Germinal center (tissue), 1 donor: ENCODE data around the gene NLRX1.
"Not testable (repeated sequence)": the region's sequence is repeated elsewhere in the genome, so short reads cannot be mapped to it uniquely, and the experiment has no call there.

Experiments
- DNase-seq: peaks from one replicate; pipeline ENCODE4 v3.0.0; 2012; ENCODE audit warnings: mixed read lengths, low spot score

Gene NLRX1, protein sequence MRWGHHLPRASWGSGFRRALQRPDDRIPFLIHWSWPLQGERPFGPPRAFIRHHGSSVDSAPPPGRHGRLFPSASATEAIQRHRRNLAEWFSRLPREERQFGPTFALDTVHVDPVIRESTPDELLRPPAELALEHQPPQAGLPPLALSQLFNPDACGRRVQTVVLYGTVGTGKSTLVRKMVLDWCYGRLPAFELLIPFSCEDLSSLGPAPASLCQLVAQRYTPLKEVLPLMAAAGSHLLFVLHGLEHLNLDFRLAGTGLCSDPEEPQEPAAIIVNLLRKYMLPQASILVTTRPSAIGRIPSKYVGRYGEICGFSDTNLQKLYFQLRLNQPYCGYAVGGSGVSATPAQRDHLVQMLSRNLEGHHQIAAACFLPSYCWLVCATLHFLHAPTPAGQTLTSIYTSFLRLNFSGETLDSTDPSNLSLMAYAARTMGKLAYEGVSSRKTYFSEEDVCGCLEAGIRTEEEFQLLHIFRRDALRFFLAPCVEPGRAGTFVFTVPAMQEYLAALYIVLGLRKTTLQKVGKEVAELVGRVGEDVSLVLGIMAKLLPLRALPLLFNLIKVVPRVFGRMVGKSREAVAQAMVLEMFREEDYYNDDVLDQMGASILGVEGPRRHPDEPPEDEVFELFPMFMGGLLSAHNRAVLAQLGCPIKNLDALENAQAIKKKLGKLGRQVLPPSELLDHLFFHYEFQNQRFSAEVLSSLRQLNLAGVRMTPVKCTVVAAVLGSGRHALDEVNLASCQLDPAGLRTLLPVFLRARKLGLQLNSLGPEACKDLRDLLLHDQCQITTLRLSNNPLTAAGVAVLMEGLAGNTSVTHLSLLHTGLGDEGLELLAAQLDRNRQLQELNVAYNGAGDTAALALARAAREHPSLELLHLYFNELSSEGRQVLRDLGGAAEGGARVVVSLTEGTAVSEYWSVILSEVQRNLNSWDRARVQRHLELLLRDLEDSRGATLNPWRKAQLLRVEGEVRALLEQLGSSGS

DNA sequence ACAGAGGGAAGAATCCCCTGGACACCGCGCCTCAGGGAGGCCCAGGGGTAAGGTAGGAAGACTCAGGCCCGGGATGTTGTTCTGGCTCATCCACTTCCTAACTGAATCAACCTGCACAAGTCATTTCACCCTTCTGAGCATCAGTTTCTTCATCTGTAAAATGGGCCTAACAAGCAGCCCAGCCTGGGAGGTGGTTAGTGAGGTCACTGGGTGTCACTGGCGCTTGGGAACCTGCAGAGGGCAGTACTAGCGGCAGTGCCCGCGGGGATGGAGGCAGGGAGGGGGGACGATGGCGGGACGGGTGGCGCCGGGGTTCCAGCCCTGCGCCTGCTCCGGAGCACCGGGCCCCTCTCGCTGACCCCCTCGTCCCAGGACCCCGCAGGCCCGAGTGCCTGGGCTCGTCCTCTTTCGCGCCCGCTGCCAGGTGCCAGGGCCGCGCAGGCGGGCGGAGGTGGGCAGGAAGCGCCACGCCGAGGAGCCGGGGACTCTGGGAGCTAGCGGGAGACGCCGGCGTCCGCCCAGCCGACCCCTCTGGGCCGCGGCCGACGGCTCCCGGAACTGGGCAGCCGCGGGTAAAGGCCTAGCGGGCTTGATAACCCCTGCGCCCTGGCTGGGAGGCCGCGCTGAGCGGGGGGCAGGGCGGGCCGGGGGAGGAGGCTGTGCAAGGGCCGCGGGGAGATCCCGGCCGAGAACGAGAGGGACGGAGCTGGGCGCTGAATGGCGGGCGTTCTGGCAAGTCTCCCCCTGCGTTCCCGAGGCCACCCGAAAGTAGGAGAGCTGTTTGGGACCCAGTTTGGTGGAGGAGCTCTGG is at the start of gene NLRX1:
TSS of gene NLRX1 (plus strand) at position 255 of the 811 bp plus-strand sequence. CDS start 2,679 bp downstream, outside the sequence.
- peak; percentile 93 for DNase-seq

DNA sequence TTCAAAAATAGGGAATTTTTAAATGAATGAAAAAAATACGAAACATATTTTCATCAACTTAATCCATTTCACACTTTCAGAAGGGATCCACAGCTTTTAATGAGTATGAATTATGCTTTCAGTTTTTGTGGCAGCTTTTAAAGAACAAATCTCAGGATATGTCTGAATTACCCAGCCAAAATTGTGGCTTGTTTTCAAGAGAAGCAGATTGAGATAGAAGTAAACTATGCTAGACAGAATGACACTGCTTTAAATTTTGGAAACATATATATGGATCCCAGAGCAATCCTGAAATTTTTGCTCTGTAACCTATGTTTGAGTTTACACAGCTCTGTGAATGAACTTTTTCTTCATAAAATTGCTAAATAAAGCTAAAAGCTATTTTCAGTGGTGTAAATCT is 49.6 kb upstream of the NLRX1 start:
- DNase-seq = no peak

DNA sequence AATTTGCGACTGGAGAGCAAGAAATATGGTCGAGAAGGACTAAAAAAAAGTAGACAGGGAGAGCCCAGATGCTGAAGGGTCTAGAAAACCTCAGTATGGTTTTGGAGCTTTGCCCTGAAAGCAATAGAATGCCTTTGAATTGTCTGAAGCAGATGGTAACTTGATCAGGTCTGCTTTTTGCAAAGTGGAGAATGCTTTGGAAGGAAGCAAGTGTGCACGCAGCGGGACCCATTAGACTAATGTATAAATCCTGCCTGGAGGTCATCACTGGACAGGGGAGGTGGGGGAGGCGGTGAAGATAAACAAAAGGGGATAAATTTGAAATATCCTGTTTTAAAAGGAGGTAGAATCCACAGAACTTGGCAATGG is 47.9 kb upstream of the NLRX1 start:
- no peak for DNase-seq

DNA sequence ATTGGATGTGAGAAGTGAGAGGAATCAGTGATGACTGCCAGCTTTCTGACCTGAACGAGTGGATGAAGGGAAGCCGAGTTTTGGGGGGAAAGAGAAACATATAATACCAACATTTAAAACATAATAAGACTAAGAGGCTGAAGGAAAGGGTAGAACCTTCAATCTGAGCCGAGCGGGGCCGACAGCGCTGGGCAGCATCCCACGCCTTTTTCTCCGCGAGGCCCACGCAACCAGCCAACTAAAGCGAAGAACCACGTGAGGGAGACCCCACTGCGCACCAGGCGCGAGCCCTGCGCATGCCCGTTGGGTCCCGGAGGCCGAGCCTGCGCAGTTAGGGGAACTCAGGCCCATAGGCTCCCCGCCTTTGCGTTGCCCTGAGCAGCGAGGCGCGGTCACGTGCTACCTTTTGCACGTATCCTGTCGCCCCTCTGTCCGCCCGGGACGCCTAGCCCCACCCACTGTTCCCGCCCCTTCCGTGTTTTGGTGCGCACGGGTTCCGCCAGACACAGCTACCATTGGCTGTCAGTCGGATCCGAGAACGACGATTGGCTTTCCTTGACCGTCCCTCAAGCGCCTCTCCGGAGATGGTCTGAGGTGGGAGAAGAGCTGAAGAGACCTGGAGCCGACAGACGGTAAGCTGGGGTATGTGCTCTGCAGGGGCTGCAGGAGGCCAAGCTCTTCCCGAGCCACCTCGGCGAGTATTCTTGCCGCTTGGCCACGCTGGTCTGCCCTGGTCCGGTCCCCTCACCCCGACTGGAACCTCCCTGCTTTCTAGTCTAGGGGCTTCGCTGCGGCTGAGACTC is 47.3 kb upstream of the NLRX1 start, which contains the start of gene HINFP:
TSS of gene HINFP (plus strand) at position 573 of the 803 bp plus-strand sequence. CDS start 5,365 bp downstream, outside the sequence.
- DNase-seq = peak; percentile 99

DNA sequence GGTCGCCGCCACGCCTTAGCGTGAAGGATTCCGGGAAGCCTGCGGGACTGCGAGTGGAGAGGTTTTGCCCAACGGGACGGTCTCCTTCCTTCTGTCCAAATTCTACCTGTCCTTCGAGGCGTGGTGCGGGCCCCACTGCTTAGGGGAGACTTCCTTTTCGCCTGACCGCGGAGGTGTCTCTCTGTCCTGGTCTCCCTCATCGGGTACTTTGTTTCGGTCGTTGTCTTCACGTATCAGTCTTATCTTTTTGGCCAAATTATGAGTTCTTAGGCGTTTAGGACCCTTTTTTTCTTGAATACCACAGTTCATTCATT is 46.8 kb upstream of the NLRX1 start:
- no peak for DNase-seq

DNA sequence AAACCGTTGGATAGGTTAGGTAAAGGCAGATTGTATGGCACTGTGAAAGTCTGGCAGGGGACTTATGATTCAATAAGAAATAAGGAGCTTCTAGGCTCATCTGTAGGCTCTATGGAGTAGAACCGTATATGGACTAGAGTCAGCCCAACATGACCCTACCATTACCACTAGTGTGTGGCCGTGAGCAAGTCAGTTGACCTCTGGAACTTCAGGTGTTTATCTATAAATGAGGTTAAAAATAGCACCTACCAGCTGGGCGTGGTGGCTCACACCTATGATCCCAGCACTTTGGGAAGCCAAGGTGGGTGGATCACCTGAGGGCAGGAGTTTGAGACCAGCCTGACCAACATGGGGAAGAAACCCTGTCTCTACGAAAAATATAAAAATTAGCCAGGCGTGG is 42.7 kb upstream of the NLRX1 start:
- DNase-seq = no peak

DNA sequence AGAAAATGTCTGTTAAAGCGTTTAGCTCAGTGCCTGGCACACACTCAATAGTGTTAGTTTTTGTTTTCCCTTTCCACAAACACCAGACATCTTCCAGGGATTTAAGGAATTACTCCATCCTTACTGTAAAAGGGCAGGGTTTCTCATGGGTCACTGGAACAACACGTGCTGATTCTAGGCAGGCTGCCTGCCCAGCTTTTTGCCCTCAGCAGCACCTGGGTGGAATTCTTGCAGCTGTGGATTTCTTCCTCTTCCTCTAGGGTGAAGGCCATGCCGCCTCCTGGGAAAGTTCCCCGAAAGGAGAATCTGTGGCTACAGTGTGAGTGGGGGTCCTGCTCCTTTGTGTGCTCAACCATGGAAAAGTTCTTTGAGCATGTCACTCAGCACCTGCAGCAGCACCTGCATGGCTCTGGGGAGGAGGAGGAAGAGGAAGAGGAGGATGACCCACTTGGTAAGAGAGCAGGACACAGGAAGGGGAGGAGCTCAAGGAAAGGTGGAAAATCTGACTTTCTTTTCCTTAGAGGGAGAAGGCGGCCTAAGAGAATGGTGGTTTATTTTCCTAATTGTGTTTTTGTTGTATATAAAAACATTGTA is 41.8 kb upstream of the NLRX1 start:
- no peak for DNase-seq

DNA sequence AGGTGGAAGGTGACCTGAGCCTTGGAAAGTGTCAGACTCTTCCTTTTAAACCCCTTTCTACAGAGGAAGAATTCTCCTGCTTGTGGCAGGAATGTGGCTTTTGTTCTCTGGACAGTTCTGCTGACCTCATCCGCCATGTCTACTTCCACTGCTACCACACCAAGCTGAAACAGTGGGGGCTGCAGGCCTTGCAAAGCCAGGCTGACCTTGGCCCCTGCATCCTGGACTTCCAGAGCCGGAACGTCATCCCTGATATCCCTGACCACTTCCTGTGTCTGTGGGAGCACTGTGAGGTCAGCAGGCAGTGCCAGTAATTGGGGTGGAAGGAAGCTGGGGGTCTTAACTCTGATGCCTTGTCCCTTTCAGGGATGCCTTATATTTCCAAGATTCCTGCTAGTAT is 37.9 kb upstream of the NLRX1 start:
- no peak for DNase-seq

DNA sequence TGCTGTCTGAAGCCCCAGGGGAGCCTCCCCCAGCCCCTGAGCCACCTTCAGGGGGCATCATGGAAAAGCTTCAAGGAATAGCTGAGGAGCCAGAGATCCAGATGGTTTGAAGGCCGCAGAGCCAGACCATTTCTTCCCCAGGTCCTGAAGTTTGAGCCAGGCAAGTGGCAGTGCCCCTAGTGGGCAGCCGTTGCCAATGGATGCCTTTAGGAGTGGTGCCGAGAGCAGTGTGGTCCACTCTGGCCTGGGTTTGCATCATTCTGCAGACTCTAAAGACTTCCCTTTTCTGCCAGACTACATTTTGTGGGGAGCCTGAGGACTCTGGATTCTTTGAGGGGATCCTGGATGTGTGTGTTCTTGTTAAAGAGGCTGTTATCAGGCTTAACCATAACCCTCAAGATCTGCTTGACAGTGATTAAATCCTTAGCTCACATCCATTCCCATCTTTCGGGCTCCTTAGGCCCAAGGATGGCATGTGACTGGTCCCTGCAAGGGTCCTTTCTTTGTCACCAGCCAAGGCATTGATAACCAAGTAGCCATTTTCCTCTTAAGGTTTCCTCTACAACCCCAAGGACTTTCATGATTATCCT is 34.0 kb upstream of the NLRX1 start:
- peak; percentile 32 for DNase-seq

DNA sequence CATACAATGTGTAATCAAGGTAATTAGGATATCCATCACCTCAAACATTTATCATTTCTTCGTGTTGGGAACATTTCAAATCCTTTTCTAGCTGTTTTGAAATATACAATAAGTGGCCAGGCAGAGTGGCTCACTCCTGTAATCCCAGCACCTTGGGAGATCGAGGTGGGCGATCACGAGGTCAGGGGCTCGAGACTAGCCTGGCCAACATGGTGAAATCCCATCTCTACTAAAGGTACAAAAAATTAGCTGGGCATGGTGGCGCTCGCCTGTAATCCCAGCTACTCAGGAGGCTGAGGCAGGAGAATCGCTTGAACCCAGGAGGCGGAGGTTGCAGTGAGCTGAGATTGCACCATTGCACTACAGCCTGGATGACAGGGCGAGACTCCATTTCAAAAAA is 29.2 kb upstream of the NLRX1 start:
- not testable (repeated sequence) for DNase-seq

DNA sequence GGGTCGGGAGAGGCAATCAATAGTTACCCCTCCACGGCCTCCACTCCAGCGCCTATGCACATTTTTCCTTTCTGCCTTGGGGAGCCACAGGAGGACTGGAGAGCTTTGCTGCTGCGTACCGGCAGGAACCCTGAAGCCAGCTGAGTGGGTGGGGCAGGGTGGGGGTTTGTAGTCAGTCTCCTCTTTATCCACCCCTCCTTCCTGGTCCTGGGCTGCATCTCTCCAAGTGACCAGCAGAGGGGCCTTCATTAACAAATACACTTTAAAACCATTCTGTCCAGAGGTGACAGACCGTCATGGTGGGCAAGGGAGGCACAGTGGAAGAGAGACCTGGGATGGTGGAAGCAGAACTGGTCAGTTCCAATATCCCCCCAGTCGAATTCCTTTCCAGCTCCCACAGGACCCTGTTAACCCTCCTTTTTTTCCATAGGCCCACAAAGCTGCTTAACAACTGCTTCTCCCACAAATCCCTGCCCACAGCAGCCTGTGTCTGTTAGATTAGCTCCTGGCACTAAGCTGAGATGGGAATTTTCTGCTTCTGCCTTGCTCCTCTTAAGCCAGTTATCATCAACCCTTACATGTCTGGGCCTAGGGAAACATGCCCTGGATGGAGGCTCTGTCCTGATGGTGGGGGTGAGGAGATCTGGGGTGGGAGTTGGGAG is 23.6 kb upstream of the NLRX1 start:
- DNase-seq = peak; percentile 67

DNA sequence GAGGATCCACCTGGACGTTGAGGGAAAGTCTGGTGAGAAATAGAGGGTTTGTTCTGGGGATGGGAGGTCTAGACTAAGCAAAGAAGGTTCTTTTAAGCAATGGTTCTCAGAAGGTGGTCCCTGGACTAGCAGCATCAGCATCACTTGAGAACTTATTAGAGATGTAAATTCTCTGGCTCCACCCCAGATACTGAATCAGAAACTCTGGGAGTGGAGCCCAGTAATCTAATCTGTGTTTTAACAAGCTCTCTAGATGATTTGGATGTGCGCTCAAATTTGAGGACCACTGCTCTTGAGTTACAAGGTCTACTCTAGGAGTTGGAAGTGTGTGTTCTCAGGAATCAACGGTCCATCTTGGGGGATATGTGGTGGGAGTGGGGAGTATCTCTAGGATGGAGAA is 23.0 kb upstream of the NLRX1 start:
- DNase-seq = no peak

DNA sequence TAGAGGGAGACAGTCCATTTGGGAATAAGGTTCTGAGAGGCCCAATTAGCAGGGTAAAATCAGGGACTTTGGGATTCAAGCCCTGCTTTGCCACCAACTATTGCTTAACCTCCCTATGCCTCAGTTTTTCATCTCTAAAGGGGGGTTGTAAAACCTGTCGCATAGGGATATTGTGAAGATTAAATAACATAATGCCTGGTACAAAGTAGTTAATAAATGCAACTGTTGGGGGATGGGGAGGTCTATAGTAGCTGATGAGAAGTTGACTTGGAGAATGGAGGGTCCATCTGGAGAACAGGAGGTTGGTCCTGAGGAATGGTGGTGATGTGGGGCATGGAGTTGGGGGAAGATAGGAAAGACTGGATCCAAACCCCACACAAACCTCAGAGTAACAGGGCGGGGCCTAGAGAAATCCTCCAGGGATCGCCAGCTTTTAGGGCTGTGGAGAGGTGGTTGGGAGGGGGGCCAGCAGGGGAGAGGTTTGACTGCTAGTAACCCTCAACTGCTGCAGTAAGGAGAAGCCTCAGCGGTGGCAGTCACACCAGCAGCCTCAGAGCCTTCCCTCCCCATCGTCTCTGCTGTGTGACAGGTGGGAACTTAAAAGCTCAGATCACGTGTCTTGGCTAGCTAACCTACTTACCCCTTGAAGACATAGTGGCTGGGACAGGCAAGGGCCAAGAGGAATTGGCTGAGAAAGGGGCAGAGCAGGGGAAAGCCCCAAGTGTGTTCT is 20.8 kb upstream of the NLRX1 start:
- DNase-seq = no peak

DNA sequence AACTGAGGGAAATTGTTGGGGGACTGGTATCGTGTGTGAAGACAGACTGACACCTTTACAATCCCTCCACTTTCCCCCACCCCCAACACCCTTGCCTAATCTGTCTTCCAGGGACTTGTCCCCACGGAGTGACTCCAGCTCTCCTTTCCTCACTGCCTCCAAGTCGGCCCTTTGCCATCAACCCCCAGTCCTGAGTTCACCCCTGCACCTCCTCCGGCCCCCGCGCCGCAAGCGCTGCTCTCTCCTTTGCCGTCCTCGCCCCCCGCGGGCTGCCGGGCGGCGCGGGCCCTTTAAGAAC is 19.9 kb upstream of the NLRX1 start:
- no peak for DNase-seq

DNA sequence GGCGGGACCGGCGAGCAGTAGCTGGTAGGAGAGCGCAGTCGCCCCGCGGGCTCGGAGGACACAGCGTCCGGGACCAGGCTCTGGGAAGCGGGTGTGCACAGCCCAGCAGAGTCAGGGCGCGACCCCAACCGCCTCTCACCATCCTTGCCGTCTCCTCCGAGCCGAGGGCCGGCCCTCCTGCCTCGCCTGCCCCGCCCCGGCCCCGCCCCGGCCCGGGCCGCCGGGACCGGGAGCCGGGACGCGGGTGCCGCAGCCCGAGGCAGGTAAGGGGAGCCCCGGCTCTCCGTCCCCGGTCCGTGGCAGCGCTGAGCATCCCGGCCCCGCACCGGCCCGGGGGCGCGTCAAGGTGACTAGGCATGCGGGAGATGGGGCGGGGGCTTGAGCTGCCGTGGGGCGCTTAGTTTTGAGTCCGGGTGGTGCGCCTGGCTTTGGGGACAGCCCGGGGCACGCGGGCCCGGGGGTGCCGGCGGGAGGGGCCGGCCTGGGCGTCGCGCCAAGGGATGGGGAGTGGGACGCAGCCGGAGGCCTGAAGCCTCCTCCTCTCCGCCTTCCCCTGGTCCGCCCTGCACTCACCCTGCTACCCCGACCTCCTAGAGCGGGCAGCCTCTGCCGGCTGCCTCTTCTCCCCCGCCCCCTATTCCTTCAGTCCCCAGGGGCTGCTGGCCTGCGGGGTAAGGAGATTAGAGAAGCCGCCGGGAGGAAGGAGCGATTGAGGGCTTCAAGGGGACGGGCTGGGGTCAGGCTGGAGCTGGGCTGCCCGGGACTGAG is 19.3 kb upstream of the NLRX1 start, which contains the start of gene ABCG4:
TSS of gene ABCG4 (plus strand) at position 35 of the 768 bp plus-strand sequence. CDS start 914 bp downstream, outside the sequence.
- peak; percentile 28 for DNase-seq

DNA sequence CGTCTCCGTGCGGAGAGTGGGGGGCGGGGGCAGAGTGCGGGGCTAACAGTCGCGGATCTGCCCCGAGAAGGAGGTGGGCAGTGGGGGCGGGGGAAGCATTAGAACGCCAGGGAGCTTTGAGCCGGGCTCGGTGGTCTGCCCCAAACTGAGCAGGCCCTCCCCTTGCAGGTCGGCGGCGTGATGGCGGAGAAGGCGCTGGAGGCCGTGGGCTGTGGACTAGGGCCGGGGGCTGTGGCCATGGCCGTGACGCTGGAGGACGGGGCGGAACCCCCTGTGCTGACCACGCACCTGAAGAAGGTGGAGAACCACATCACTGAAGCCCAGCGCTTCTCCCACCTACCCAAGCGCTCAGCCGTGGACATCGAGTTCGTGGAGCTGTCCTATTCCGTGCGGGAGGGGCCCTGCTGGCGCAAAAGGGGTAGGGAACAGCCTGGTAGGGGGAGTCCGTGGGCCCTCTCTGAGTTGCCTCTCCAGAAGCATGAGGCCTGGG is 18.7 kb upstream of the NLRX1 start:
- DNase-seq = no peak

DNA sequence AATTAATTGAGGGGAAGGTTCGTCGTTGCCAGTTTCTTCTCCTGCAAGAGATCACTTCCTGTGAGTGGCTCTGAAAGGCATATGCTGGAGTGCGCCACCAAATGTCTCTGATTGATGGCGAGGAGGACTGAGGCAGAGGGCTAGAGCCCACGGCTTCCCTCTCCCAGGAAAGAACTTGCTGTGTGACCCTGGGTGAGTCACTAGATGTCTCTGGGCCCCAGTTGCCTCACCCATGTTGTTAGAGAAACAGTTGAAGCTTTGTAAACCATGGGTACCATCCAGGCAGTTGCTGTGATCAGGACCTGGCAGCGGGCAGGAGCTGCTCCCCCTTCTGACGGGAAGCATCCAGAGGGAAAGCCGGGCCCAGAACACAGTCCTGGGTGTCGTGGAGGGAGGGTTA is 16.5 kb upstream of the NLRX1 start:
- no peak for DNase-seq

DNA sequence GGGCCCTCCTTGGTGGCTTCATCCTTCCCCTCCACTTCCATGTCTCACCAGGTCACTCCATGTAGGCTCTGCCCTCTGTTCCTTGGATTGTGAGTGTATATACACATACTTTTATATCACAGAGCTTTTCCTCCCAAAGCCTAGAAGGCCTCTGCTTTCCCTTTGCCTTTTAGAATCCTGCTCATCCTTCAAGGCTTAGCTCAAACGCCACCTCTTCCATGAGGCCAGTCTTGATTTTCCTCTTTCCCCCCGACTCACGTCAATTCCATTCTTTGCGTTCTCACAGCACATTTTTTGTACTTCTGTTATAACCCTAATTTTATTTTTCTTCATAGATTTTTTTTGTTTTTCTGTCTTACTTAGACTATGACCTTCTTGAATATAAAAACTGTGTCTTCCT is 15.9 kb upstream of the NLRX1 start:
- DNase-seq = no peak
